Uterus (tissue), 4 donors: ENCODE measurements around the gene SLC48A1. TPM values are rescaled to one million over a fixed set of nuclear protein-coding genes. Genes with fewer than 3 reads are reported as not detected.

Experiments used
- DNase-seq, 2 donors: peaks; one replicate each; pipeline ENCODE4 v3.0.0-alpha.2; 2019 to 2020
- H3K27ac ChIP-seq, 2 donors: fragments of 200-600 bp; sonication (generic); 1 replicate in 1 of 2; 2 replicates in 1 of 2; pipeline ENCODE4 v1.5.1; 2016 to 2018
- H3K27me3 ChIP-seq, 2 donors: fragments of 200-600 bp; sonication (generic); one replicate each; pipeline ENCODE4 v1.5.1; 2018 to 2019; ENCODE audit warnings: control low read depth in 1 of 2
- H3K36me3 ChIP-seq, 2 donors: fragments of 200-600 bp; sonication (generic); one replicate each; pipeline ENCODE4 v1.5.1; 2019; ENCODE audit warnings: control low read depth in 1 of 2
- H3K4me1 ChIP-seq, 2 donors: fragments of 200-600 bp; sonication (generic); one replicate each; pipeline ENCODE4 v1.5.1; 2018 to 2019; ENCODE audit warnings: control low read depth in 1 of 2
- H3K4me3 ChIP-seq, 2 donors: fragments of 200-600 bp; sonication (generic); 1 replicate in 1 of 2; 2 replicates in 1 of 2; pipeline ENCODE4 v1.5.1; 2018 to 2019; ENCODE audit warnings: mild to moderate bottlenecking in 1 of 2
- H3K9me3 ChIP-seq, 2 donors: fragments of 200-600 bp; sonication (generic); one replicate each; pipeline ENCODE4 v1.5.1; 2019; ENCODE audit warnings: control low read depth in 1 of 2
- POLR2A ChIP-seq, 2 donors: fragments of 450-650 bp; IDR thresholded peaks; one replicate each; pipeline ENCODE4 v1.6.1; 2016; ENCODE audit warnings: antibody characterized with exemption in 2 of 2, mild to moderate bottlenecking in 1 of 2, moderate library complexity in 1 of 2
- intact Hi-C: fragments of 100-400 bp; cut with DNase I; formaldehyde crosslinking; loops from one replicate; pipeline ENCODE4 v1.15.1; 2023; ENCODE audit warnings: low total_unique reads
- total RNA-seq, 4 donors: library from RNA; depleted of rRNA in 3 of 4; stranded (reverse); fragments of >200 nt in 3 of 4; gene quantifications; one replicate each; pipeline versions ENCODE4 v1.1.0 to v1.2.4, GENCODE V29; 2014 to 2023
- TF ChIP-seq, protein P1 (sequence below), 4 experiments: fragments of 200-600 bp in 2 of 4; fragments of 450-650 bp in 2 of 4; sonication (generic) in 2 of 4; IDR thresholded peaks; one replicate each; pipeline ENCODE4 v1.5.1; 2016 to 2019; ENCODE audit warnings: antibody characterized with exemption in 4 of 4, mild to moderate bottlenecking in 2 of 4, moderate library complexity in 1 of 4
- donor health status: DM: yes; HTN: yes; CAD: no.

The SLC48A1 gene
- total RNA-seq, 4 donors from 2014 or later, result 1.3 to 50.5 (median 15.4) TPM

DNA sequence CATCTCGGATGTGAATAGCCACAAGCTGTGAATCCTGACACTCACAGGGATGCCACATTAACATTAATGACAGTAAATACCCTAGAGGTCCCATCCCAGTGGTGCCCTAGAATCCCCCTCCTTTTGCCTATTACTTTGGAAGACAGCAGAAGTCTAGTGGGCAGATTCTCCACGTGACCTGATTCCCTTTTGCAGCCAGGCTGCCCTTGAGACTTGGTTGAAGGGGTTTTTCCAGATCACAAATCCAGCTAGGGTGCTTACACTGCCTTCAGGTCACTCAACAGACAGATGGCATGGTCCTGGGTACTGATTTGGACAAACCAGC lies 38.0 kb downstream of the SLC48A1 start:
- Histone ChIP-seq H3K9me3 (no peaks in the 10 kb centered on the region), H3K27ac (peak overlapping the region; percentile 98 to 99), H3K27me3 (no peaks in the 10 kb centered on the region), H3K4me3 (no peak overlapping the region), H3K4me1 (peaks cover 32 to 54% of the 10 kb centered on the region in 2 donors), H3K36me3 (no peaks in the 10 kb centered on the region)
- TF ChIP-seq, protein P1, sequence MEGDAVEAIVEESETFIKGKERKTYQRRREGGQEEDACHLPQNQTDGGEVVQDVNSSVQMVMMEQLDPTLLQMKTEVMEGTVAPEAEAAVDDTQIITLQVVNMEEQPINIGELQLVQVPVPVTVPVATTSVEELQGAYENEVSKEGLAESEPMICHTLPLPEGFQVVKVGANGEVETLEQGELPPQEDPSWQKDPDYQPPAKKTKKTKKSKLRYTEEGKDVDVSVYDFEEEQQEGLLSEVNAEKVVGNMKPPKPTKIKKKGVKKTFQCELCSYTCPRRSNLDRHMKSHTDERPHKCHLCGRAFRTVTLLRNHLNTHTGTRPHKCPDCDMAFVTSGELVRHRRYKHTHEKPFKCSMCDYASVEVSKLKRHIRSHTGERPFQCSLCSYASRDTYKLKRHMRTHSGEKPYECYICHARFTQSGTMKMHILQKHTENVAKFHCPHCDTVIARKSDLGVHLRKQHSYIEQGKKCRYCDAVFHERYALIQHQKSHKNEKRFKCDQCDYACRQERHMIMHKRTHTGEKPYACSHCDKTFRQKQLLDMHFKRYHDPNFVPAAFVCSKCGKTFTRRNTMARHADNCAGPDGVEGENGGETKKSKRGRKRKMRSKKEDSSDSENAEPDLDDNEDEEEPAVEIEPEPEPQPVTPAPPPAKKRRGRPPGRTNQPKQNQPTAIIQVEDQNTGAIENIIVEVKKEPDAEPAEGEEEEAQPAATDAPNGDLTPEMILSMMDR (IDR thresholded peaks at IDR 0.05), result no peak
- no peak for TF ChIP-seq POLR2A (IDR thresholded peaks at IDR 0.05)
- intact Hi-C loops, result no loop called here
- no peak for DNase-seq

DNA sequence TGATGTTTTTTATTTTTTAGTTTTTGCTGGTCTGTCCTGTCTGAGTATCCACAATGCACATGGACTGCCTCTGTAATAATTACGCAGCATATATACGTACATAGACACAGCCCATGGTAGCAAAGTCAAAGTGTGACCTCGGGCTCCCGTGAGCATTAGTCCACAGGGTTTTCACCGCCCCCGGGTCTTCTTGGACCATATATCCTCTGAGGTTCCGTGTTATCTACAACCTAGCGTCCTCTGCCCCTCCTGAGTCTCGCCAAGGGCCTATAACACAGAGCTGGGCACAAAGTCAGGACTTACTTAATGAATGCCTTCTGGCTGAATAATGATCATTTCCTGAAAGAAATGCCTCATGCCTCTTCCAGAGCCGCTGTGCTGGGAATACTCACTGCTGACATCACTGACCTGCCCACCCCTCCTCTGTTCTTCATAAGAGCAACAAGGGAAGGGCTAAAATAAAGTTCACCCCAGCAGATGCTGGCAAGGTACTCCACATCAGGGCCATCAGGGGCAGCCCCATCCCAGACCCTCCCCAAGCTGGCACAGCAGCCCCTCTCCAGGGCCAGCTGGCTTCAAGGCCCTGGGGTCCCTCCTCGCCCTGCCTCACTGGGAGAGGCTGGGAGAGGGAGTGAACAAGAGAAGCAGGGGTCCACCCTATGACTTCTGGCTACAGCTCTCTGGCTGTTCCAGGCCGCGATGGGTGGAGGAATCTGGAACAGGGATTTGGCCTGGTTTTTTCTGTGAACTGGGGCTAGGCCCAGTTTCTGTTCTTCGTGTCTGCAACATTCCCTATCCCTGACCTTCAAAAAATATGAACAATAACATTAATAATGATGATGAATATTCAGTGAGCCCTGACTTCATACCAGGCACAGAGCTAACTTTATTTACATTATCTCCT lies 38.8 kb downstream of the SLC48A1 start:
- Histone ChIP-seq H3K36me3 (no peaks in the 10 kb centered on the region), H3K27ac (peak overlapping the region; percentile 98 to 99), H3K27me3 (no peaks in the 10 kb centered on the region), H3K4me3 (peak overlapping the region in 1 of 2 donors; percentile 35), H3K4me1 (peaks cover 32 to 60% of the 10 kb centered on the region in 2 donors), H3K9me3 (no peaks in the 10 kb centered on the region)
- intact Hi-C loops, result no loop called here
- DNase-seq, result peak; percentile 81 to 84
- TF ChIP-seq, protein P1 (IDR thresholded peaks at IDR 0.05), result no peak
- peak in 1 of 2 donors; percentile 33 for TF ChIP-seq POLR2A (IDR thresholded peaks at IDR 0.05)

DNA sequence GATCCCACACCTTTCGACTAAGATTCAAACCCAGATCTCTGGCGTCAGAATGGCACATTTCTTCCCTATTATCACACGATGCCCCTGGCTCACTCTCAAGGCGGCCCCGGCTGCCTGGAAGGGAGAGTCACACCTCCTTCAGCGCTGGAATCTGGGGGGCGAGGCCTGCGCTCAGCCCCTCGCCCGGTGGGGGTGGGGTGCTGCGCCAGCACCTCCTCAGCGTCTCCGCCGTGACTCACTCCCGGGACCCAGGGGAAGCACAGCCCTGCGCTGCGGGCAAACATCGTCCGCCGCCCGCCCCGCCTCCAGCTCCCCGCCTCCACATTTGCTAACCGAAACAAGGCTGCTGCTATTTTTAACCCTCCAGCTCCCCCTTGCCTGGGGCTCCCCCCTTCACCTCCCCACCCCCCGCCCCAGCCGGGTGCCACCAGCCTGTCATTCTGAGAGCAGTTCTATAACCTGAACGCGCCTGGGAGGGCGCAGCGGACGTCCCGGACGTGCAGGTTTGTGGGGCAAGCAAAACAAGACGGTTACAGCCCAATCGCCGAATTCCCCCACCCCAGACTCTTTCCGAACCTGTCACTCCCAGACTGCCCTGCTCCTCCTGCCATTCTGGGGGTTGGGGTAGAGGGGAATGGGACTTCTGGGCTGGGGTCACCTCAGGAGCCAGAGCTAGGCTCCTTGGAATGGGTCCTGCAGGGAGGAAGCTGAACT lies 39.9 kb downstream of the SLC48A1 start:
- TF ChIP-seq, protein P1 (IDR thresholded peaks at IDR 0.05), result peak in 2 of 4 experiments; percentile 10 to 14
- TF ChIP-seq POLR2A (IDR thresholded peaks at IDR 0.05), result peak in 1 of 2 donors; percentile 51
- H3K36me3 ChIP-seq, result no peaks in the 10 kb centered on the region
- H3K4me3 ChIP-seq, result peak overlapping the region; percentile 30 to 35
- peak; percentile 92 to 93 for DNase-seq
- no peaks in the 10 kb centered on the region for H3K27me3 ChIP-seq
- no peaks in the 10 kb centered on the region for H3K9me3 ChIP-seq
- H3K27ac ChIP-seq, result peak overlapping the region; percentile 98 to 99
- H3K4me1 ChIP-seq, result peaks cover 22 to 50% of the 10 kb centered on the region in 2 donors
- intact Hi-C loops, result no loop called here

DNA sequence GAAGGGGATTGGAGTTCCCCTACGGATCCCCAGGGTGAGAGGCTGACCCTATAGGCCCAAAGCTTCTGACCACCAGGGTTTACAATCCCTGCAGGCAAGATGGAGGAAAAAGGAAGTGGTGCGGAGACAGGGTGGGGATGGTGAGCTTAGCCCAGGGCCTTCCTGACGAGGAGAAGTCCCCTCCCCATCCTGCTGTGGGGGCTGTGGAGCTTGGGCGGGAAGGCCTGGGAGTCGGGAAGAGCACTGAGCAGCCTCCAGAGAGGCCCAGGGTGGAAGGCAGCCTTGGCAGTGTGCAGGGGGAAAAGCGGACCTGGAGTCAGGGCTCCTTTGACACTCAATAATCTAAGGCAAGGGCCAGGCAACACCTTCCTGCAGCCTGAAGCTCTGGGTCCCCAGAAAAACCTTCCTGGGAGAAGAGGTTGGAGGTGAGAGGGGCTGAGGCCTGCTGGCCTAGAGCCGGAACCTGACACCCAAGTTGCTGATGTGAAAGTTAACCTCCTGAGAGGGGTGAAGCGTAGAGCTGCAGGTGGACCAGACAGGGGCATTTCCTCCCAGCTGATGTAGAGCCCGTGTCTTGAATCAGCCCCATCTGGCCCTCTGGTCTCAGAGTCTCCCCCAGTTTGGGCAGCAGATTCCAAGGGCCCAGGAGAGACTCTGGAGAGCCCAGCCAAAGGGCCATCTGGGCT lies 40.6 kb downstream of the SLC48A1 start:
- no peak for DNase-seq
- peak overlapping the region; percentile 30 to 35 for H3K4me3 ChIP-seq
- peaks cover 21 to 43% of the 10 kb centered on the region in 2 donors for H3K4me1 ChIP-seq
- peak overlapping the region; percentile 98 to 99 for H3K27ac ChIP-seq
- TF ChIP-seq POLR2A (IDR thresholded peaks at IDR 0.05), result no peak
- TF ChIP-seq, protein P1 (IDR thresholded peaks at IDR 0.05), result no peak
- intact Hi-C loops, result no loop called here
- H3K9me3 ChIP-seq, result no peaks in the 10 kb centered on the region
- H3K36me3 ChIP-seq, result no peaks in the 10 kb centered on the region
- no peaks in the 10 kb centered on the region for H3K27me3 ChIP-seq
